ENCODE measurements around the gene GABBR1. TPM values are rescaled to one million over a fixed set of nuclear protein-coding genes. Genes with fewer than 3 reads are reported as not detected.

Gene GABBR1
- total RNA-seq, 2 donors from 2014 or later = 16.4 to 32.0 TPM

GRCh38 chr6:29652198-29652584 is 19.2 kb upstream of the GABBR1 start:
- H3K4me3 ChIP-seq = no peak overlapping the region
- H3K4me1 ChIP-seq = peaks cover 0 to 29% of the 10 kb centered on the region in 2 donors
- H3K27ac ChIP-seq = no peak overlapping the region
- no peaks in the 10 kb centered on the region for H3K36me3 ChIP-seq
- no peak for TF ChIP-seq CTCF (IDR thresholded peaks at IDR 0.05)
- DNase-seq (ENCODE audit: low spot score) = no peak
- H3K9me3 ChIP-seq = no peaks in the 10 kb centered on the region
- H3K27me3 ChIP-seq = no peaks in the 10 kb centered on the region

DNA sequence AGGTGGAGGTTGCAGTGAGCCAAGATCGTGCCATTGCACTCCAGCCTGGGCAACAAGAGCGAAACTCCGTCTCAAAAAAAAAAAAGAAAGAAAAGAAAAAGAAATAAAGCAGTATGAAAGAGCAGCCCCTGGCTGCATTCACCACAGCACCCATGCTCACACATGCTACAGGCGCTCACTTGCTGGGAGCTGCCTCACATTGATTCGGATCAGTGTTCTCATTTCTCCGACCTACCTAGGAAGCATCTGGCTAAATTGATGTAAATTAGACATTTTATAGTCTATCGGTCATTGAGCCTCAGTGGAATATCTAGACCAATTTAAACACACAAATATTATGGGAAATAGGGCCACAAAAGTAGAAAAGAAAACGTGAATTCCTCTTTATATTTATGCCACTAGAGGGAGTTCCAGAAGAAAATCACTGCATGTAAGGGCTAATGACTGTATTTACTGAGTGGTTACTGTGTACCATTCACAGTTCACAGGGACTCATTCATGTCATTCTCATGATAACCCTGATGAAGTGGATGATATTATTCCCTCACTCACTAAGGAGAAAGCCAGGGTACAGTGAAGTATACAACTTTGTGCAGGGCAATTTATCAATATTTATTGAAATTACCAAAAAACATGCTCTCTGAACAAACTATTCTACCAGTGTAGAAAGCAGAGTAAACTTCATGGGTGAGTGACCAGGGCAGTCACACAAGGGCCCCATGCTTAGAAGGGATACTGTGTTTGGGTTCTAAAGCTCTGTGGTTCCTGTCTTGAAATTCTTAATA is 18.6 kb upstream of the GABBR1 start:
- H3K9me3 ChIP-seq = no peaks in the 10 kb centered on the region
- H3K4me1 ChIP-seq = peaks cover 0 to 23% of the 10 kb centered on the region in 2 donors
- H3K27ac ChIP-seq = no peak overlapping the region
- no peaks in the 10 kb centered on the region for H3K27me3 ChIP-seq
- peak; percentile 38 to 76 for TF ChIP-seq CTCF (IDR thresholded peaks at IDR 0.05)
- H3K36me3 ChIP-seq = no peaks in the 10 kb centered on the region
- no peak overlapping the region for H3K4me3 ChIP-seq
- no peak for DNase-seq (ENCODE audit: low spot score)

DNA sequence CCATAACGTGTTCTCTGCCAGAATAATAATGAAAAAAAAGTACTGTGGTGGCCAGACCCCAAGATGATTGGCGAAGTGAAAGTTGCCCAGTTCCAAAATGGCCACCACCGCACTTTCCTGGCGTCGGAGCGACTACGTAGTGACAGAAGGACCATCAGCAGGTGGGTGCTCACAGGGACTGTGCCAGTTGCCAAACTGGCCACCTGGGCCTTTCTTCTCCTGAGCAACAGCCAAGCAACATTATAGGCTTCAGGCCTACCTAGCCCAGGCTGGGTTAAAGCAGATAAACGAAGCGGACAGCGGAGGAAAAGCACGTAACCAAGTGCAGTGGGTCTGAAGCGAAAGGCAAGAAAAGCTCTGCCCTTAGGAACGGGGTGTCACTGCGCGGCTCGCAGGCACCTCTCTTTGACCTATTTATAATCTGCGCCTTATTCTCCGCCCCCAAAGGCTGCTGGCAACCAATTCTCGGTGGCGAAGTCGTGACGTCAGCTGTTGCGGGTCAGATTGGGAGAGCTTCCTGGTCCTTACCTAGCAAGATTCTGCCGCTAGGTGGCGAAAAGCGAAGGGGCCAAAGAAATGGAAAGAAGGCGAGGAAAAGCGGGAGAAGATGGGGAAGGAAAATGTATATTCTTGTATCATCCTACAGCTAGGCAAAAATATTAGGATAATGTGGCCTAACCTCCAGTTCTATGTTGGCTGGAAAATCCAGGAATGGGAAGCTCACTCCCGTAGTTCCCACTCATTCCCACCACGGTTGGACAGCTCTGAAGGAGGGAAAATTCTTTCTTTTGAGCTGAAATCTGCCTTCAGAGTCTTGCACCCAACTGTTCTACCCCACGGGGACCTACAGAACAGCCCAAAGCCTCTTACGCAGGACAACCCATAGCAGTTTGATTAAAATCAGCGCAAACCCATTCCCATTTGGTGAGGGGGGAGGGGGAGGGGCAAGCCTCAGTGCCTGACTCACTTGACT is 17.0 kb upstream of the GABBR1 start:
- Histone ChIP-seq H3K27ac (peak overlapping the region; percentile 91 to 95), H3K4me1 (peaks cover 0 to 16% of the 10 kb centered on the region in 2 donors), H3K27me3 (no peaks in the 10 kb centered on the region), H3K9me3 (no peaks in the 10 kb centered on the region), H3K4me3 (peak overlapping the region; percentile 47 to 53), H3K36me3 (no peaks in the 10 kb centered on the region)
- TF ChIP-seq CTCF (IDR thresholded peaks at IDR 0.05) = peak; percentile 86 to 89
- DNase-seq (ENCODE audit: low spot score) = peak; percentile 99

GRCh38 chr6:29647927-29648642 is 15.1 kb upstream of the GABBR1 start:
- Histone ChIP-seq H3K27ac (no peak overlapping the region), H3K9me3 (no peaks in the 10 kb centered on the region), H3K36me3 (no peaks in the 10 kb centered on the region), H3K4me3 (no peak overlapping the region), H3K4me1 (peaks cover 0 to 4% of the 10 kb centered on the region in 2 donors), H3K27me3 (no peaks in the 10 kb centered on the region)
- peak; percentile 15 to 65 for TF ChIP-seq CTCF (IDR thresholded peaks at IDR 0.05)
- DNase-seq (ENCODE audit: low spot score) = no peak

DNA sequence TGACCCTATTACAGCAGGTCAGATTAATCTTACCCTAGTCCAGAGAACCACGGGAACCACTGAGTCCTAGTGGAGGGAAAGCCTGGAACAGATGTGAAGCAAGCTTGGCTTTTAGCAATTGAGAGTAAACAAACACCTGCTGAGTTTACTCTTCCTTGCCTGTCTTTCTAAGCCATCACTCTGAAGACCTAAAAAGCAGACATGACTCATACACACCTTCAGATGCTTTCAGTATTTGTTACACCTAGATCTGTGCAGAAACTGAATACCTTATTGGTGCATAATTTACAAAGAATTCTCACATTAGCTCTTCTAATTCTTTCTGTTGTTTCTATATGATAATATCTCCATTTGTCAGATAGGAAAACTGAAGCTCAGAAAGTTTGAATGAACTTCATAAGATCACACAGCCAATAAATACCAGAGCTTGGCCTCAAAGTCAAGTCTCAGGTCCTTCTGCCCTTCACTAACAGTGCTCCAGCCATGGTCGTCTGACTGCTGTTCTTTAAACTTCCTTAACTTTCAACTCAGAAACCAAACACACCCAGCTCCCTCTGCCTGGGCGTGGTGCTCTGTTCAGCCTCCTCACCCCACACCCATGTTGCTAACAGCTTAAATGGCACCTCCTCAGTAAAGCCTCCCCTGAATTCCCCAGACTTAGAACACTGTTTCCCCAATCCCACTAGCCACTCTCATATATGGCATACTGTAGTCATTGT is 8.6 kb upstream of the GABBR1 start:
- Histone ChIP-seq H3K9me3 (no peaks in the 10 kb centered on the region), H3K27me3 (no peaks in the 10 kb centered on the region), H3K4me1 (no peaks in the 10 kb centered on the region), H3K36me3 (no peaks in the 10 kb centered on the region), H3K27ac (no peak overlapping the region), H3K4me3 (no peak overlapping the region)
- DNase-seq (ENCODE audit: low spot score) = no peak
- TF ChIP-seq CTCF (IDR thresholded peaks at IDR 0.05) = no peak

All from right atrium auricular region (tissue), 2 donors.